CD14-positive monocyte (primary cell): Measurements from ENCODE around the gene MDFIC. TPM values are rescaled to one million over a fixed set of nuclear protein-coding genes. Genes with fewer than 3 reads are reported as not detected.

Source experiments
- DNase-seq, 3 donors: peaks; one replicate each; pipeline ENCODE4 v3.0.0-alpha.2; 2011 to 2022
- H2AFZ ChIP-seq: 2 replicates; pipeline ENCODE4 v1.6.0; 2012; ENCODE audit warnings: mild to moderate bottlenecking, low read depth, low read length, inconsistent platforms; ENCODE audit not compliant: insufficient read depth, poor library complexity, severe bottlenecking
- H3K27ac ChIP-seq, 2 donors: 1 replicate in 1 of 2; 2 replicates in 1 of 2; pipeline ENCODE4 v1.5.1; 2012 to 2013; ENCODE audit warnings: low read length in 2 of 2, control low read depth in 1 of 2, inconsistent platforms in 1 of 2, low read depth in 1 of 2, mild to moderate bottlenecking in 1 of 2
- H3K27me3 ChIP-seq, 2 donors: one replicate each; pipeline versions ENCODE4 v1.6.0 to v1.6.1; 2011 to 2013; ENCODE audit warnings: low read length in 2 of 2; ENCODE audit not compliant: control insufficient read depth in 2 of 2, insufficient read depth in 2 of 2
- H3K36me3 ChIP-seq, 2 donors: replicated peaks in 1 of 2; 1 replicate in 1 of 2; 2 replicates in 1 of 2; pipeline versions ENCODE4 v1.5.1 to v1.6.1; 2012 to 2013; ENCODE audit warnings: low read length in 2 of 2, control low read depth in 1 of 2, inconsistent platforms in 1 of 2, mild to moderate bottlenecking in 1 of 2; ENCODE audit not compliant: insufficient read depth in 2 of 2, control insufficient read depth in 1 of 2
- H3K4me1 ChIP-seq, 2 donors: 1 replicate in 1 of 2; 2 replicates in 1 of 2; pipeline versions ENCODE4 v1.5.1 to v1.6.1; 2012 to 2013; ENCODE audit warnings: low read length in 2 of 2, control low read depth in 1 of 2, inconsistent platforms in 1 of 2, mild to moderate bottlenecking in 1 of 2, moderate library complexity in 1 of 2; ENCODE audit not compliant: insufficient read depth in 2 of 2, control insufficient read depth in 1 of 2
- H3K4me2 ChIP-seq: replicated peaks from 2 replicates; pipeline ENCODE3; 2012; ENCODE audit warnings: low read length, moderate library complexity, mild to moderate bottlenecking; ENCODE audit not compliant: poor library complexity, severe bottlenecking; ENCODE audit errors: extremely low read depth
- H3K4me3 ChIP-seq, 3 experiments: fragments of 200-600 bp in 1 of 3; sonication (generic) in 1 of 3; replicated peaks in 1 of 3; 1 replicate in 2 of 3; 2 replicates in 1 of 3; pipeline ENCODE4 v1.5.1; 2011 to 2013; ENCODE audit warnings: low read length in 3 of 3, mild to moderate bottlenecking in 3 of 3, control low read depth in 2 of 3, low read depth in 2 of 3, inconsistent platforms in 1 of 3, moderate library complexity in 1 of 3
- H3K79me2 ChIP-seq: 2 replicates; pipeline ENCODE4 v1.6.0; 2012; ENCODE audit warnings: mild to moderate bottlenecking, control low read depth, inconsistent platforms, low read length, moderate library complexity; ENCODE audit not compliant: insufficient read depth
- H3K9ac ChIP-seq: 2 replicates; pipeline ENCODE4 v1.6.0; 2017; ENCODE audit warnings: low read length, mild to moderate bottlenecking; ENCODE audit not compliant: insufficient read depth, poor library complexity, severe bottlenecking
- H3K9me3 ChIP-seq, 2 donors: replicated peaks in 1 of 2; 1 replicate in 1 of 2; 2 replicates in 1 of 2; pipeline versions ENCODE4 v1.5.1 to v1.6.1; 2012 to 2013; ENCODE audit warnings: low read length in 2 of 2, control low read depth in 1 of 2; ENCODE audit not compliant: control insufficient read depth in 1 of 2, insufficient read depth in 1 of 2
- H4K20me1 ChIP-seq: 2 replicates; pipeline ENCODE4 v1.6.0; 2012; ENCODE audit warnings: mild to moderate bottlenecking, low read length, control low read depth, moderate library complexity; ENCODE audit not compliant: insufficient read depth
- H3K27ac Mint-ChIP-seq, 7 donors: one replicate each; pipeline ENCODE4 v1.8.0; 2020; ENCODE audit warnings: mild to moderate bottlenecking in 7 of 7, mixed read lengths in 7 of 7, moderate library complexity in 6 of 7, inconsistent platforms in 2 of 7
- H3K27me3 Mint-ChIP-seq, 3 donors: one replicate each; pipeline ENCODE4 v1.8.0; 2021 to 2022; ENCODE audit warnings: low read depth in 3 of 3, mild to moderate bottlenecking in 3 of 3, mixed read lengths in 3 of 3, moderate library complexity in 3 of 3, inconsistent platforms in 1 of 3
- H3K36me3 Mint-ChIP-seq, 2 donors: one replicate each; pipeline ENCODE4 v1.8.0; 2020; ENCODE audit warnings: mixed read lengths in 2 of 2, inconsistent platforms in 1 of 2, mild to moderate bottlenecking in 1 of 2
- H3K4me1 Mint-ChIP-seq: one replicate; pipeline ENCODE4 v1.8.0; 2020; ENCODE audit warnings: mild to moderate bottlenecking, mixed read lengths
- H3K4me3 Mint-ChIP-seq, 2 donors: one replicate each; pipeline ENCODE4 v1.8.0; 2020; ENCODE audit warnings: mild to moderate bottlenecking in 2 of 2, mixed read lengths in 2 of 2, moderate library complexity in 1 of 2
- H3K9me3 Mint-ChIP-seq, 7 donors: one replicate each; pipeline ENCODE4 v1.8.0; 2020 to 2022; ENCODE audit warnings: mixed read lengths in 7 of 7, mild to moderate bottlenecking in 6 of 7, moderate library complexity in 6 of 7, inconsistent platforms in 2 of 7
- WGBS: methylation state at CpG from one replicate; pipeline ENCODE4 v1.1.5; 2013; ENCODE audit warnings: missing lambda C conversion rate; ENCODE audit not compliant: insufficient coverage; 5-methylcytosine and 5-hydroxymethylcytosine counted together
- intact Hi-C, 2 donors: fragments of 100-400 bp; cut with micrococcal nuclease; formaldehyde crosslinking; loops; one replicate each; pipeline versions ENCODE4 v1.15.0 to v1.15.1; 2023
- polyA plus RNA-seq, 3 donors: library from polyadenylated mRNA; depleted of rRNA in 1 of 3; unstranded in 2 of 3; stranded (reverse) in 1 of 3; fragments of 300-500 nt in 2 of 3; fragments of >200 nt in 1 of 3; fragmentation: Illumina TruSeq in 2 of 3; gene quantifications; 1 replicate in 2 of 3; 2 replicates in 1 of 3; pipeline ENCODE4 v1.2.3, GENCODE V29; 2012 to 2021
- TF ChIP-seq, protein P1 (sequence below): fragments of 200-600 bp; IDR thresholded peaks from one replicate; pipeline ENCODE4 v1.8.0; 2022; ENCODE audit warnings: antibody characterized with exemption, mild to moderate bottlenecking

Gene MDFIC
- polyA plus RNA-seq, 3 donors = 13.0 to 30.0 (median 19.9) TPM

DNA sequence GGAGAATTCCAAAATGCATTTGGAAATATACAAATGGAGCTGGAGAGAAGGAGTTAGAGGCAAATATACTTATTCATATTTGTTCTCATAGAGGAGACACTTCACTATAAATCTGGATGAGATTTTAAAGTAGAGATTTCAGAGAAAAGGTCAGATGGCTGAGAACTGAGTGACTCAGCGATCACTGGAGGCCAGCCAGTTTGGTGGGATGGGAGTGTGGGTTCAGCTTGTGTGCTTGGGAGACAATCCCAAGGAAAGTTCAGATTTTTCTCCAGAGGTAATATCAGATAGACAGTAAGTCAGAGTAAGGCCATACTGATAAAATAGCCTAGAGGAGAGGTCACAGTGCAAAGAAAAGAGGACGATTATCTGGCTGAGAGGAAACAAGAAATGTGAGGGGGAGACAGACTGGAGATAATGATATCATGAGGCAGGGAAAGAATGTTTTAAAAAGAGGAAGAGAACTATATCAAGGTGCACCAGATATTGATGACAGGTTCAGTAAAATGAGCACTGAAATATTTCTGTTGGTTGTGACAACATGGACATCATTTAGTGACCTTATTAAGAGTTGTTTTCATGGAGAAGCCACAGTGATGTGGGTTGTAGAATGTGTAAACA is 67.0 kb downstream of the MDFIC start:
- Histone ChIP-seq H3K79me2 (peaks cover 16% of the 10 kb centered on the region), H3K36me3 (peaks cover 0 to 15% of the 10 kb centered on the region in 2 donors), H3K4me2 (no peak overlapping the region), H3K27me3 (no peaks in the 10 kb centered on the region), H3K4me1 (no peaks in the 10 kb centered on the region), H4K20me1 (no peaks in the 10 kb centered on the region), H3K4me3 (no peak overlapping the region), H3K27ac (no peak overlapping the region), H2AFZ (no peak overlapping the region), H3K9ac (no peak overlapping the region), H3K9me3 (no peaks in the 10 kb centered on the region)
- H3K9me3 Mint-ChIP-seq = peaks cover 0 to 6% (median 2%) of the 10 kb centered on the region in 7 donors
- peaks cover 29 to 36% of the 10 kb centered on the region in 2 donors for H3K36me3 Mint-ChIP-seq
- TF ChIP-seq, protein P1, sequence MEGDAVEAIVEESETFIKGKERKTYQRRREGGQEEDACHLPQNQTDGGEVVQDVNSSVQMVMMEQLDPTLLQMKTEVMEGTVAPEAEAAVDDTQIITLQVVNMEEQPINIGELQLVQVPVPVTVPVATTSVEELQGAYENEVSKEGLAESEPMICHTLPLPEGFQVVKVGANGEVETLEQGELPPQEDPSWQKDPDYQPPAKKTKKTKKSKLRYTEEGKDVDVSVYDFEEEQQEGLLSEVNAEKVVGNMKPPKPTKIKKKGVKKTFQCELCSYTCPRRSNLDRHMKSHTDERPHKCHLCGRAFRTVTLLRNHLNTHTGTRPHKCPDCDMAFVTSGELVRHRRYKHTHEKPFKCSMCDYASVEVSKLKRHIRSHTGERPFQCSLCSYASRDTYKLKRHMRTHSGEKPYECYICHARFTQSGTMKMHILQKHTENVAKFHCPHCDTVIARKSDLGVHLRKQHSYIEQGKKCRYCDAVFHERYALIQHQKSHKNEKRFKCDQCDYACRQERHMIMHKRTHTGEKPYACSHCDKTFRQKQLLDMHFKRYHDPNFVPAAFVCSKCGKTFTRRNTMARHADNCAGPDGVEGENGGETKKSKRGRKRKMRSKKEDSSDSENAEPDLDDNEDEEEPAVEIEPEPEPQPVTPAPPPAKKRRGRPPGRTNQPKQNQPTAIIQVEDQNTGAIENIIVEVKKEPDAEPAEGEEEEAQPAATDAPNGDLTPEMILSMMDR = no peak
- intact Hi-C loops = no loop called here
- H3K27me3 Mint-ChIP-seq = no peaks in the 10 kb centered on the region
- peaks cover 6% of the 10 kb centered on the region for H3K4me1 Mint-ChIP-seq
- WGBS = 80% methylated on average over 2 of the region's 2 CpGs
- no peak overlapping the region for H3K27ac Mint-ChIP-seq
- no peak for DNase-seq
- H3K4me3 Mint-ChIP-seq = no peak overlapping the region

DNA sequence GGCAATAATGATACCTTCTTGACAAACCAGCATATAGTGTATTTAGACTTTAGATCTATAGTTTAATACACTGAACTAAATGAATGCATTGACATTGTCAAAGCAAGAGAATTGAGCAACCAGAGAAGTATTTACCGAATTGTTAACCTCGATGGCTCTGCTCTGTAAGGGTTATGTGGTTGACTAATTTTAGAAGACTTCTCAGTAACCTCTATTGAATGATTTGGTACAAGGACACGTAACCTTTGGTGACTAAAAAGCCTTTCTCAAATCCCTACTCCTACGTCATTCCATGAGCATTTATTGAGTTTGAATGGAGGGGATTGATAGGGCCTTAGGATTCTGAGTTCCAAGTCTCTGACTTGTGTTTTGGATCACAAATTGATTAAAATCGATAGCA is 67.6 kb downstream of the MDFIC start:
- Histone ChIP-seq H3K4me1 (no peaks in the 10 kb centered on the region), H3K4me2 (no peak overlapping the region), H3K79me2 (peaks cover 16% of the 10 kb centered on the region), H3K36me3 (peaks cover 0 to 10% of the 10 kb centered on the region in 2 donors), H4K20me1 (no peaks in the 10 kb centered on the region), H3K9ac (no peak overlapping the region), H3K27me3 (no peaks in the 10 kb centered on the region), H3K4me3 (no peak overlapping the region), H3K27ac (no peak overlapping the region), H2AFZ (no peak overlapping the region), H3K9me3 (no peaks in the 10 kb centered on the region)
- Mint-ChIP-seq H3K4me3 (no peak overlapping the region), H3K27ac (no peak overlapping the region), H3K4me1 (peaks cover 6% of the 10 kb centered on the region), H3K36me3 (peaks cover 27 to 39% of the 10 kb centered on the region in 2 donors), H3K27me3 (no peaks in the 10 kb centered on the region), H3K9me3 (peaks cover 1 to 6% (median 2%) of the 10 kb centered on the region in 7 donors)
- no peak for DNase-seq
- no CpG with 5 or more reads among the region's 5 CpGs for WGBS
- TF ChIP-seq, protein P1 = no peak
- intact Hi-C loops = no loop called here
